HL-60 (cell line): Measurements from ENCODE around the gene GCKR.
"Not testable (repeated sequence)": the region's sequence is repeated elsewhere in the genome, so short reads cannot be mapped to it uniquely, and the experiment has no call there.

Source experiments
- GABPA ChIP-seq: IDR thresholded peaks from 2 replicates; pipeline ENCODE4 v1.6.1; 2012; ENCODE audit warnings: low read depth
- POLR2AphosphoS5 ChIP-seq: IDR thresholded peaks from 2 replicates; pipeline ENCODE4 v1.6.1; 2012; ENCODE audit warnings: low read depth
- SPI1 ChIP-seq: IDR thresholded peaks from 2 replicates; pipeline ENCODE4 v1.6.1; 2012; ENCODE audit warnings: low read depth, mild to moderate bottlenecking, borderline replicate concordance
- TF ChIP-seq, protein P1 (sequence below): IDR thresholded peaks from 2 replicates; pipeline ENCODE4 v1.6.1; 2012; ENCODE audit warnings: low read depth; ENCODE audit not compliant: insufficient replicate concordance
- TF ChIP-seq, protein P2 (sequence below): IDR thresholded peaks from one replicate; pipeline ENCODE4 v1.5.1; 2011; ENCODE audit warnings: low read length, control low read depth, inconsistent platforms; ENCODE audit not compliant: insufficient read depth

DNA sequence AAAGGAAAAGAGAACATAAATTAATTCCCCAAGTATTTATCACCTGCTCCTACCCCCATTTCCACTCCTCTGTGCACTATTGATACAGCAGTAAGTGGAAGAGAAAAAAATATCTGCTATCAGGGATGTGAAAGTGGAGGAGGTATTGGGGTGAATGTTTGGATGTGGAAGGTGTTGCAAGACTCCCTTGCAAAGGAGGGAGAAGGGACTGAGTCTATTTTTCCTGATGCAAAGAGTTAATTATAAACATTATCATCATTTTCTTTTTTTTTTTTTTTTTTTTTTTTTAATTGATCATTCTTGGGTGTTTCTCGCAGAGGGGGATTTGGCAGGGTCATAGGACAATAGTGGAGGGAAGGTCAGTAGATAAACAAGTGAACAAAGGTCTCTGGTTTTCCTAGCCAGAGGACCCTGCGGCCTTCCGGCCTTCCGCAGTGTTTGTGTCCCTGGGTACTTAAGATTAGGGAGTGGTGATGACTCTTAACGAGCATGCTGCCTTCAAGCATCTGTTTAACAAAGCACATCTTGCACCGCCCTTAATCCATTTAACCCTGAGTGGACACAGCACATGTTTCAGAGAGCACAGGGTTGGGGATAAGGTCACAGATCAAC, 42.3 kb downstream of the GCKR start:
- TF ChIP-seq, protein P1, sequence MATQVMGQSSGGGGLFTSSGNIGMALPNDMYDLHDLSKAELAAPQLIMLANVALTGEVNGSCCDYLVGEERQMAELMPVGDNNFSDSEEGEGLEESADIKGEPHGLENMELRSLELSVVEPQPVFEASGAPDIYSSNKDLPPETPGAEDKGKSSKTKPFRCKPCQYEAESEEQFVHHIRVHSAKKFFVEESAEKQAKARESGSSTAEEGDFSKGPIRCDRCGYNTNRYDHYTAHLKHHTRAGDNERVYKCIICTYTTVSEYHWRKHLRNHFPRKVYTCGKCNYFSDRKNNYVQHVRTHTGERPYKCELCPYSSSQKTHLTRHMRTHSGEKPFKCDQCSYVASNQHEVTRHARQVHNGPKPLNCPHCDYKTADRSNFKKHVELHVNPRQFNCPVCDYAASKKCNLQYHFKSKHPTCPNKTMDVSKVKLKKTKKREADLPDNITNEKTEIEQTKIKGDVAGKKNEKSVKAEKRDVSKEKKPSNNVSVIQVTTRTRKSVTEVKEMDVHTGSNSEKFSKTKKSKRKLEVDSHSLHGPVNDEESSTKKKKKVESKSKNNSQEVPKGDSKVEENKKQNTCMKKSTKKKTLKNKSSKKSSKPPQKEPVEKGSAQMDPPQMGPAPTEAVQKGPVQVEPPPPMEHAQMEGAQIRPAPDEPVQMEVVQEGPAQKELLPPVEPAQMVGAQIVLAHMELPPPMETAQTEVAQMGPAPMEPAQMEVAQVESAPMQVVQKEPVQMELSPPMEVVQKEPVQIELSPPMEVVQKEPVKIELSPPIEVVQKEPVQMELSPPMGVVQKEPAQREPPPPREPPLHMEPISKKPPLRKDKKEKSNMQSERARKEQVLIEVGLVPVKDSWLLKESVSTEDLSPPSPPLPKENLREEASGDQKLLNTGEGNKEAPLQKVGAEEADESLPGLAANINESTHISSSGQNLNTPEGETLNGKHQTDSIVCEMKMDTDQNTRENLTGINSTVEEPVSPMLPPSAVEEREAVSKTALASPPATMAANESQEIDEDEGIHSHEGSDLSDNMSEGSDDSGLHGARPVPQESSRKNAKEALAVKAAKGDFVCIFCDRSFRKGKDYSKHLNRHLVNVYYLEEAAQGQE = not testable (repeated sequence)
- TF ChIP-seq, protein P2, sequence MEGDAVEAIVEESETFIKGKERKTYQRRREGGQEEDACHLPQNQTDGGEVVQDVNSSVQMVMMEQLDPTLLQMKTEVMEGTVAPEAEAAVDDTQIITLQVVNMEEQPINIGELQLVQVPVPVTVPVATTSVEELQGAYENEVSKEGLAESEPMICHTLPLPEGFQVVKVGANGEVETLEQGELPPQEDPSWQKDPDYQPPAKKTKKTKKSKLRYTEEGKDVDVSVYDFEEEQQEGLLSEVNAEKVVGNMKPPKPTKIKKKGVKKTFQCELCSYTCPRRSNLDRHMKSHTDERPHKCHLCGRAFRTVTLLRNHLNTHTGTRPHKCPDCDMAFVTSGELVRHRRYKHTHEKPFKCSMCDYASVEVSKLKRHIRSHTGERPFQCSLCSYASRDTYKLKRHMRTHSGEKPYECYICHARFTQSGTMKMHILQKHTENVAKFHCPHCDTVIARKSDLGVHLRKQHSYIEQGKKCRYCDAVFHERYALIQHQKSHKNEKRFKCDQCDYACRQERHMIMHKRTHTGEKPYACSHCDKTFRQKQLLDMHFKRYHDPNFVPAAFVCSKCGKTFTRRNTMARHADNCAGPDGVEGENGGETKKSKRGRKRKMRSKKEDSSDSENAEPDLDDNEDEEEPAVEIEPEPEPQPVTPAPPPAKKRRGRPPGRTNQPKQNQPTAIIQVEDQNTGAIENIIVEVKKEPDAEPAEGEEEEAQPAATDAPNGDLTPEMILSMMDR = not testable (repeated sequence)
- TF ChIP-seq POLR2AphosphoS5, SPI1, GABPA: not testable (repeated sequence)
